Measurements from ENCODE around the gene FAM177A1.
"Not testable (repeated sequence)": the region's sequence is repeated elsewhere in the genome, so short reads cannot be mapped to it uniquely, and the experiment has no call there.

The FAM177A1 gene, protein sequence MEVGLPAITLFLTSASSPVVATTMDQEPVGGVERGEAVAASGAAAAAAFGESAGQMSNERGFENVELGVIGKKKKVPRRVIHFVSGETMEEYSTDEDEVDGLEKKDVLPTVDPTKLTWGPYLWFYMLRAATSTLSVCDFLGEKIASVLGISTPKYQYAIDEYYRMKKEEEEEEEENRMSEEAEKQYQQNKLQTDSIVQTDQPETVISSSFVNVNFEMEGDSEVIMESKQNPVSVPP

DNA sequence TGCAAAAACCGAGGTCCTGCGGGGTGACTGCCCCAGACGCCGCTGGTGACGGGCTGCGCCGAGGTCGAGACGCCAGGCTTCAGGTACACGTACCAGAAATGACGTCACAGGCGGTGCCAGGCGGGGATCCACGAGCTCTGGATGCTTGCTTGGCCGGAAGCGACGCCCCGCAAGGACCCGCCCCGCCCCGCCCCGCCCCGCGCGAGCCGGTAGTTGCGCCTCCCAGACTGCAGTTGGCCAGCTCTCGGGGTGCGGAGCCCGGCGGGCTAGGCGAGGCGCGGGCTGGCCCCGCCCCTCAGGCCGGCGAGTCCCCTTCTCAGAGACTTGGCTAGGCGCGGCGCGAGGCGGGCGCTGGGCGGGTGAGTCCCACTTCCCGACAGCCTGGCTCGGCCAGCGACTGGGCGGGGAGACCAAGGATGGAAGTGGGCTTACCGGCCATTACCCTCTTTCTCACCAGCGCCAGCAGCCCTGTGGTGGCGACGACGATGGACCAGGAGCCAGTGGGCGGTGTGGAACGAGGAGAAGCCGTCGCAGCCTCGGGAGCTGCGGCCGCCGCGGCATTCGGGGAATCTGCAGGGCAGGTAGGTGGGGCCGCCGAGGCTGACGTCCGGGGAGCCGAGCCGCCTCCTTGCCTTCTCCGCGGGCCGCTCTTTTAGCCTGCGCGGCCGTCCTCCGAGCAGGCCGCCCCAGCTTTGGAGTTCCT is at the start of gene FAM177A1:
Gene FAM177A1 (plus strand): TSS at position 225 of the 703 bp plus-strand sequence. CDS start 192 bp downstream, at position 417.
- intact Hi-C loops (cut with DNase I): loop anchor here (2.0 to 10.0 kb wide), 4 partner anchors 63 to 361 kb away; partner anchors contain the start of genes BAZ1A, PPP2R3C, PRORP and SRP54
- DNase-seq: peak; percentile 96 to 99 (median 98)

DNA sequence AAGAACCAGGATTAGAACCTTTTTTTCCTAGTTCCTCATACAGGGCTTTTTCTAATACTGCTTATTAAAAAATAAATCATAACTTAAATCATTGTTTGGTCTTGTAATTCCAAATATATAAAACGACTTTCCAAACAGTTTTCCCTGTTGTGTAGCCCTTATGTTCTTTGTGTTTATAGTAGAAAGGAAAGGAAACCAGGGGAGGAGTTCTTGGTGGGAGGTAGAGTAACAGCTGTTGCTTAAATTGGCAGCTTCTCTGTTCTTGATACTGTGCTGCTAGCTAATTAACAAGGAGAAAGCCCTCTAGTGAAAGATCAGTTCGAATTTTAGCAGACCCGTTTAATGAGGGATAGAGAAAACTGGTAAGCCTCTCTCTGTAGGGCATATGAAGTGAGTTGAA is 48.3 kb upstream of the FAM177A1 start:
- intact Hi-C loops (cut with DNase I): no loop called here
- DNase-seq: no peak

DNA sequence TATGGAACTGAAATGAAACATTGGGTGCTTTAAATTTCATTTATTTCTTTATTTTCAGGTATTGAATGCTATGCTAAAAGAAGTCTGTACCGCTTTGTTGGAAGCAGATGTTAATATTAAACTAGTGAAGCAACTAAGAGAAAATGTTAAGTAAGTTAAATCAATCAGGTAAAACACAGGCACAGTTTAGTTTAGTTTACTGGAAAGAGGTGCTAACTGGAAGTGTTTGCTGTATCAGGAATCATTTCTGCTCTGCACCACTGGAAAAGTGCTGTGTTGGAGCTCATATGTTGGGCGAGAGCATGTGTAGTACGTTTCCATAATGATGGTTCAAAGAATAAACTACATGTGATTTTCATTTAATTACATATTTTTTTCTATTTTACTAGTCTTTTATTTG is 46.6 kb upstream of the FAM177A1 start:
- no peak for DNase-seq
- intact Hi-C loops (cut with DNase I): no loop called here

DNA sequence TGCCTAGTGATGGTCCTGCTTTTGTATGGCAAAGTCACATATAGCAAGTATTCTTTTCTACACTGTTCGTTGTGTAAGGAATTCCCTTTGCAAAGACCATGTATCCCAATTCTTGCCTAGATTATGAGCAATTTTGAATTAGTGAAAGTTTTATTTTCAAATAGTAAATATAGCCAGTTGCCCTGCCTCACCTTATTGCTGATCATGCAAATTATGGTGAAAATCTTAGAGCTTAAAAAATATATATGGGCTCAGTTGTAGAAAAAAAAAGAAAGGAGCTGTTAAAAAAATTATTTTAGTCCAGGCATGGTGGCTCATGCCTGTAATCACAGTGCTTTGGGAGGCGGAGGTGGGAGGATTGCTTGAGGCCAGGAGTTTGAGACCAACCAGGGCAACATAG is 44.5 kb upstream of the FAM177A1 start:
- intact Hi-C loops (cut with DNase I): no loop called here
- no peak for DNase-seq

DNA sequence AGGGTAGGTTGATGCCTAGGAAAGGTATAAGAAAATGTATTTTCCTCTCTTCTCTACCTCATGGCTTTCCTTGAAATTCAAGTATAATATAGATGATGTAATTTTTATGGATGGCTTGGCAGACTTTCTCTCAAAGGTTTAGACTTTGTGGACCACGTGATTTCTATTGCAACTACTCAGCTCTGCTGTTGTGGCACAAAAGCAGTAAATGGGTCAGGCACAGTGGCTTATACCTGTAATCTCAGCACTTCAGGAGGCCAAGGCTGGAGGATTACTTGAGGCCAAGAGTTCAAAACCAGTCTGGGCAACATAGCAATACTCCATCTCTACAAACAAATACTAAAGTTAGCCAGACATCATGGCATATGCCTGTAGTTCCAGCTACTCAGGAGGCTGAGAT is 41.2 kb upstream of the FAM177A1 start:
- no peak for DNase-seq
- intact Hi-C loops (cut with DNase I): no loop called here

DNA sequence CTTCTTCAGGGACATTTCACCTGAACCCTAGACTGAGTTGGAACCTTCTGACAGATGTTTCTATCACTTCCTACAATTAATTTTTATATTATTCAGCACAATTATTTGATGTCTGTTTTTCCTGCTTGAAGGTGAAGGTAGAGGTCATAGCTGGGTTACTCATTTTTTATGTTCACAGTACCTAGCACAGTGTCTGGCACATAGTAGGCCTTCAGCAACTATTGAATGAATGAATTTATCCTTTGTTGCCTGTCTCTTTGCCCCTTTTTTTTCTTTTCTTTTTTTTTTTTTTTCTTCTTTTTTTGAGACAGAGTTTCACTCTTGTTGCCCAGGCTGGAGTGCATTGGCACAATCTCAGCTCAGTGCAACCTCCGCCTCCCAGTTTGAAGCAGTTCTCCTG is 29.5 kb upstream of the FAM177A1 start:
- no peak for DNase-seq
- intact Hi-C loops (cut with DNase I): no loop called here

DNA sequence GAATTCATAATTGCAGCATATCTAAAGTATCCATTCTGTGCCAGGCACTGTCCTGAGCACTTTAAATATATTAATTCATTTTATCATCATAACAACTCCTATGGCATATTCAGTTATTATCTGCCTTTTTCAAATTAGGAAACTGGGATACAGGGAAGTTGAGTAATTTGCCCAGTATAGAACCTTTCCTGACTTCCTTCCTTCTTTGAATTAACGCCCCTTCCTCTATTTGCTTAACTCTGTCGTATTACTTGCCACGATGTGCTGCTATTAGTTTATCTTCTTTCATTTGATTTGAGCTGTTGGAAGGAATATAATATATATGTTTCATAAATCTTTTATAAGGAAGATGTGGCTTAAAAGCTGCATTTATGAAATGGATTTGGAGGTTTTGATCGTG is 25.4 kb upstream of the FAM177A1 start:
- no peak for DNase-seq
- intact Hi-C loops (cut with DNase I): no loop called here

DNA sequence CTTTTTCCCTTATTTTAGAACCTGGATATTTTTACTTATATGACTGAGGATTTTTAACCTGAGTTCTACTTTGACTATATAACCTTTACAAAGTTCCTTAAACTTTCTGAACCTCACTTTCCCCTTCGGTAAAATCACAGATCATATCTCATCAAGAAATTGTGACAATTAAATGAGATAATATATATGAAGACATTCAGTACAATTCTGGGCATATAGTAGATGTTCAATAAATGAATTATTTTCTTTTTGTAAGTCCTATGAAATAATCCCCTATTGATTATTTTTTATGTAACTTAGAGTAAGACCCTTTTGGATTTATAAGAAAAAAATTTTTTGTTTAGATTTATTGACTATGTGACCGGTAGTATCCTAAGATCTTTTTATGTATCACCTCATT is 17.6 kb upstream of the FAM177A1 start:
- DNase-seq: no peak
- intact Hi-C loops (cut with DNase I): no loop called here

DNA sequence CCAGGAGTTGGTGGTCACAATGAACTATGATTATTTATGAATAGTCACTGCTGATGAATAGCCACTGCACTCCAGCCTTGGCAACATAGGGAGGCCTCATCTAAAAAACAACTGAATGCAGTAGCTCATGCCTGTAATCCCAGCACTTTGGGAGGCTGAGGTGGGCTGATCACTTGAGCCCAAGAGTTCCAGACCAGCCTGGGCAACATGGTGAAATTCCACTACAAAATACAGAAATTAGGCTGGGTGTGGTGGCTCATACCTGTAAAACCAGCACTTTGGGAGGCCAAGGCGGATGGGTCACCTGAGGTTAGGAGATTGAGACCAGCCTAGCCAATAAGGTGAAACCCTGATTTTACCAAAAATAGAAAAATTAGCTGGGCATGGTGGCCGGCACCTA is 13.5 kb upstream of the FAM177A1 start:
- DNase-seq: no peak
- intact Hi-C loops (cut with DNase I): no loop called here

DNA sequence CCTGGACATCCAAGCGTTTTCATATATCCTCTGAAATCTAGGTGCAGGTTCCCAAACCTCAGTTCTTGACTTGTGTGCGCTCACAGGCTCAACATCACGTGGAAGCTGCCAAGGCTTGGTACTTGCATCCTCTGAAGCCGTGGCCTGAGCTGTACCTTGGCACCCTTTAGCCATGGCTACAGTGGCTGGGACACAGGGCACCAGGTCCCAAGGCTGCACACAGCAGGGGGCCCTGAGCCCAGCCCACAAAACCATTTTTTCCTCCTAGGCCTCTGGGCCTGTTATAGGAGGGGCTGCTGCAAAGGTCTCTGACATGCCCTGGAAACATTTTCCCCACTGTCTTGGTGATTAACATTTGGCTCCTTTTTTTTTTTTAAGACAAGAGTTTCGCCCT is 11.6 kb upstream of the FAM177A1 start:
- intact Hi-C loops (cut with DNase I): no loop called here

DNA sequence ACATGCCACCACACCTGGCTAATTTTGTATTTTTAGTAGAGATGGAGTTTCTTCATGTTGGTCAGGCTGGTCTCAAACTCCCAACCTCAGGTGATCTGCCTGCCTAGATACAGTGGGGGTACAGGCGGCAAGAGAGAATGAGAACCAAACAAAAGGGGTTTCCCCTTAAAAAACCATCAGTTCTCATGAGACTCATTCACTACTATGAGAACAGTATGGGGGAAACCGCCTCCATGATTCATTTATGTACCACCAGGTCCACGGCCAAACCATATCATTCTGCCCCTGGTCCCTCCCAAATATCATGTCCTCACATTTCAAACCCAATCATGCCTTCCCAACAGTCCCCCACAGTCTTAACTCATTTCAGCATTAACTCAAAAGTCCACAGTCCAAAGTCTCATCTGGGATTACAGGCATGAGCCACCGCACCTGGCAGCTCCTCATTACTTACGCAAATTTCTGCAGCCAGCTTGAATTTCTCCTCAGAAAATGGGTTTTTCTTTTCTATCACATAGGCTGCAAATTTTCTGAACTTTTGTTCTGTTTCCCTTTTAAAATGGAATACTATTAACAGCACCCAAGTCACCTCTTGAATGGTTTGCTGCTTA is 11.0 kb upstream of the FAM177A1 start:
- intact Hi-C loops (cut with DNase I); DNase-seq: not testable (repeated sequence)

More for the DNA sequence above, 11.6 kb upstream of the FAM177A1 start:
- no peak for DNase-seq

DNA sequence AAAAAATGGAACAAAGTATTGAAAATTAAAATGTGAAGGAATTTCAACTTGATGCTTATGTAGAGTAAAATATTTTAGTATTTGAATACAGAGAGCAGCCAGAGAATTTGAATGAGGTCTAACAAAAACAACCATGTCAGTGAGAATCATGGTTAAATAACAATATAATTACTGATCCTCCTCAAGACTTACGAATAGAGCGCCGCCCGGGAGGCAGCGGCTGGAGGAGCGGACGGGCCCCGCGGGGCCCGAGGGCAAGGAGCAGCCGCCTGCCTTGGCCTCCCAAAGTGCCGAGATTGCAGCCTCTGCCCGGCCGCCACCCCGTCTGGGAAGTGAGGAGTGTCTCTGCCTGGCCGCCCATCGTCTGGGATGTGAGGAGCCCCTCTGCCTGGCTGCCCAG is 7.8 kb upstream of the FAM177A1 start:
- DNase-seq; intact Hi-C loops (cut with DNase I): not testable (repeated sequence)

DNA sequence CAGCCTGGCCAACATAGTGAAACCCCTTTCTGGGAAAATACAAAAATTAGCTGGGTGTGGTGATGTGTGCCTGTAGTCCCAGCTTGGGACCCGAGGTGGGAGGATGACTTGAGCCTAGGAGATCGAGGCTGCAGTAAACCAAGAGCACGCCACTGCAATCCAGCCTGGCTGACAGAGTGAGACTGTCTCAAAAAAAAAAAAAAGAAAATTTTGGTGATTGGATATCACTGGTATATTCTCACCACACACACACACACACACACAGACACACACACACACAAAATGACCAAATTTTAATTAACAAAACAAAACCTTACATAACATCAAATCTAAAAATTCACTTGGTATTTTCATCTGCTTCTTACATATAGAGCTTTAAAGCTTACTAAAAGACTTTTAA is 3.4 kb upstream of the FAM177A1 start:
- intact Hi-C loops (cut with DNase I): loop anchor here (10.0 kb wide), 1 partner anchor 168 kb away; the partner anchor contains the start of gene BAZ1A
- DNase-seq: no peak

DNA sequence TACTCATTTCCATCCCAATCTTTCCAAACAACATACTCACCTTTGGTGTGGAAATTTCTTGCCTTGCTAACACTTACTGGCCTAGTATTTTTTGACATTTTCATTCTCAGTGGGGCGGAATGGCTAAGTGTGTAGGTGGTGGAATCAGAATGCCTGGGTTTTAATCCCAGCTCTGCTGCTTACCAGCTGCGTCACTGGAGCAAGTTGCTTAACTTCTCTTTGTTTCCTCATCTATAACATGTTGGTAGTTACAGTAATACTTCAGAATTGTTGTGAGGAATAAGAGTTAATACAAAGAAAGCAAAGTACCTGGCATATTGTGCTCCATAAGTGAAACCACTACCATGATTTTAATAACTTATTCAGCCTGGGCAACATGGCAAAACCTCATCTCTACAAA is 3.0 kb upstream of the FAM177A1 start:
- intact Hi-C loops (cut with DNase I): loop anchor here (10.0 kb wide), 1 partner anchor 168 kb away; the partner anchor contains the start of gene BAZ1A

DNA sequence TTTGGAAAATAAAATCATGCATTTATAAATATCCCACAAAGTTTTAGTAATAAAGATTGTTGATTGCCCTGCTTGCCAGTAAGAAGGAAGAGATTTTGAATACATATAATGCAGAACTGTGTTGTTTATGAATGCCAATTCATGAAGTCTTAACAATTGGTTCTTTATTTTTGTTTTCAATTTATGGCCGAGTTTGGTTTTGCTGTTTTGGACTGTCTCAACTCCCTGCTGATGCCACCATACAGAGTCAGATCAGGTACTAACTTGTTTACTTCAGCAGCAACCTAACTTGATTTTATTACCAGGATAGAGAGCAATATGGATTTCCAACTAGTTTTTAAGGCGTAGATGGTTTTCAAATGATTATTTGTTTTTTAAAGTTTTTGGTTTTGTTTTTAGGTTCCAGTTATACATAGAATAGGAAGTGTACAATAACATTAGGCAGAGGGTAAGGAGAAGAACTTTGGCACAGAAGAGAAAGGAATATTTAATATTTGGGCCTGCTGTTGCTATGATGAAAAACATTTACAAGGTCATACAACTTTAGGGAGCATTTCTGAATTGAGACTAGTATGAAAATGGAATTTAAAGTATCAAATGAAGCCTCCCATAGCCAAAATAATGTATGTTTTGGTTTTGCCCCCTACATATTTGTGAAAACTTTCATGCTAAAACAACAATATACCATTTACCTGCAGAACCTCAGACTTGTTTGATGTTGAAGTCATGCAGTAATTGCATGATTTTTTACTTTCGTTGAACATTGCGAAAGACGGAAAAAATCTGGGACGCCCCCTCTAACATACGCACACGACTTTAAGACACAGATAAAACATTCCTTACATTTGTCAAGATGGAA is 904 bp upstream of the FAM177A1 start:
- peak in 1 of 42 donors; percentile 10 for DNase-seq
- intact Hi-C loops (cut with DNase I): loop anchor here (5.0 to 10.0 kb wide), 3 partner anchors 77 to 362 kb away; partner anchors contain the start of genes BAZ1A, PPP2R3C and PRORP

More for the DNA sequence above, 3.0 kb upstream of the FAM177A1 start:
- DNase-seq: no peak

DNA sequence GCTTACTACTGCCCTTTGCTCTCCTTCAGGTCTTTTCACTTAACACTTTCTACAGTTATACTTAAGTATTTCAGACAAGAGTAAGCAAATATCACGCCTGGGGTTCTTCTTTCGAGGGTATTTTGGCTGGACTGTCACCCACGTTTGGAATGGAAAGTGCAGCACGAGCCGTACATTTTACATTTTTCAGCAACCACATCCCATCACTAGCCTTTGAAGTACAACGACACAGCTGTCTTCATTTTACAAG is 349 bp upstream of the FAM177A1 start:
- no peak for DNase-seq
- intact Hi-C loops (cut with DNase I): loop anchor here (2.0 to 10.0 kb wide), 4 partner anchors 63 to 362 kb away; partner anchors contain the start of genes BAZ1A, PPP2R3C, PRORP and SRP54

DNA sequence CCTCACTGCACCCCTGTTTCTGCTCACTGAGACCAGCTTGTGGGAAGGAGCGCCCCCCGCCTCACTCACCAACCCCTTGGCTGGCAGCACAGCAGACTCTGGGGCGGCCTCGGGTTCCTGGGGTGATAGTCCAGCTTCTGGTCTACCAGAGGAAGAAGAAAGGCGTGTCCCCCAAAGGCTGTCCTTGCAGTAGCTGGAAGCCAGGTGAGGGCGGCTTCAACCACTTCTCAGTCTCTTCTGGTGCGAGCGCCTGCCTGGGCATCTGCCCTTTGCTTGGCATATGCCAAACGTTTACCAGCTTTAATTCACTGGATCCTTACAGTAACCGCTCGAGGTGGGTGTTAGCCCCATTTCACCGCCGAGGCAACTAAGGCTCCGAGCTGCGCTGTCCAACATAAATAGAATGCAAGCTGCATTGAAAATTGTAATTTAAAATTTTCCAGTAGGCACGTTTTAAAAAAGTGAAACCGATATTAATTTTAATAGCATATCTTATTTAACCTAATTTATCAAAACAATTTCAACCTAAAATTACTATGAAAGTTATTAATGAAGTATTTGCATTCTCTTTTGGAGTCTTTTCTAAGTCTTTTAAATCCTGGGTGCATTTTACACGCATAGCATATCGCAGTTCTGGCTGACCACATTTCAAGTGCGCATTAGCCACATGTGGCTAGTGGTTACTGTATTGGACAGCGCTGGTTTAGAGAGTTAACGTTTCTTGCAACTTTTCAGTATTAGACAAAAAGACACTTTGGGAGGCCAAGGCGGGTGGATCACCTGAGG is 872 bp downstream of the FAM177A1 start:
- intact Hi-C loops (cut with DNase I): loop anchor here (2.0 to 10.0 kb wide), 4 partner anchors 64 to 360 kb away; partner anchors contain the start of genes BAZ1A, PPP2R3C, PRORP and SRP54
- DNase-seq: peak in 19 of 42 donors; percentile 26 to 69 (median 48)

DNA sequence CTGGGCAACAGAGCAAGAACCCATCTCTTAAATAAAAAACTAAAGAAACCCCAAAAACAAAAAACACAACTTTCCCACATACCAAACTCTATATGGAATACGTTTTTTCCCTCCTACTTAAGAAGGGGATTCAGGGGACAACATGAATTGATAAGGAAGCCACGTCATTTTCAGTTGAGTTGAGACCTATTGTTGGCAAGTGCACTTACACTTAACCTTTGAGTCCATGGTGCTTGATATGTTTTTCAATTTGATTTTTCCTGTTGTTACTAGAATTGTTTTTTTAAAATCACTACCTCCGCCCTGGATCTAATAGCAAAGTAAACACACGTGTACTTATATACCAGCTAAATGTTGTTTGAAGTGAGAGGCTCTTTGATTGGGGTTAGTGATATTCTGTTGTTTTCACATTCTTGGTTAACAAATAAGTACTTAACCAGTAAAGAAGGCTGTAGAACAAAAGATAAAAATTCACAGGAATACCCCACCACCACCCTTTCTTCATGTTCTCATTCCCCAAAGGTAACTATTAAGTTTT is 2.0 kb downstream of the FAM177A1 start:
- DNase-seq: no peak
- intact Hi-C loops (cut with DNase I): loop anchor here (2.0 to 10.0 kb wide), 4 partner anchors 65 to 359 kb away; partner anchors contain the start of genes BAZ1A, PPP2R3C, PRORP and SRP54

Measured in head of caudate nucleus (tissue), 42 donors.